Measurements from ENCODE around the gene IDNK. TPM values are rescaled to one million over a fixed set of nuclear protein-coding genes. Genes with fewer than 3 reads are reported as not detected.

The IDNK gene
- total RNA-seq, 3 donors from 2014 or later, result 6.8 to 10.6 (median 7.1) TPM

Other genes with a start within 250 kb of the IDNK start
- gene FRMD3, start 84.7 kb upstream of the IDNK start, total RNA-seq, result 10 to 100 TPM; 12.2 to 27.4 (median 25.0) TPM
- gene UBQLN1, start 84.8 kb downstream of the IDNK start, total RNA-seq, result 10 to 100 TPM; 74.3 to 100.0 (median 80.6) TPM
- 10 to 100 TPM in 1 of 3 donors, 1 to 10 TPM in 2; 3.7 to 17.9 (median 3.9) TPM for gene GKAP1, start 194.6 kb downstream of the IDNK start, total RNA-seq

Data from mucosa of descending colon (tissue), 3 donors.